ENCODE results near the gene CCR3. TPM values are rescaled to one million over a fixed set of nuclear protein-coding genes. Genes with fewer than 3 reads are reported as not detected.

Gene CCR3
- total RNA-seq, 3 donors from 2014 or later (not counting 1 experiment from before 2014, with no cell fraction given): 1.5 to 36.7 TPM; not detected in 1

DNA sequence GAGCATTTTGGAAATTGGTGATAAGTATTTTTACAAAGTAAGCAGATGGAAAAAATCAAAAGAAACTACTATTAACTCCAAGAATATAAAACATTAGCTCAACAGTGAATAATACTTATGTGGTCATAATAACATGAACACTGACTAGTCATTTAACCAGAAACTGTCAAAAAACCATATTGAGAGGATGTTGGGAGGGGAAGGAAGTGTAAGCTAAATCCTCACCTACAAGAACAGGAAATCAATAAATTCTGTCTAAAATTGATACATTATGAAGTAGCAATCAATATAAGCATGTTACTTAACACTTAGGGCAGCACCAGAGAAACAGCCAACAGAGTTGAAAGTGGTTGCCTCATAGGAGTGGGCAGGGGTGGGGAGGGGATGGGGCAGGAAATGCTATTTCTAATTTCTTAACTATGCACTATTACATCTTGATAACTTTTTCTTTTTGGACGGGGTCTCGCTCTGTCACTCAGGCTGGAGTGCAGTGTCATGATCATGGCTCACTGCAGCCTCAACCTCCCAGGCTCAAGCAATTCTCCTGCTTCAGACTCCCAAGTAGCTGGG lies 41.7 kb downstream of the CCR3 start:
- TF ChIP-seq, protein P1, sequence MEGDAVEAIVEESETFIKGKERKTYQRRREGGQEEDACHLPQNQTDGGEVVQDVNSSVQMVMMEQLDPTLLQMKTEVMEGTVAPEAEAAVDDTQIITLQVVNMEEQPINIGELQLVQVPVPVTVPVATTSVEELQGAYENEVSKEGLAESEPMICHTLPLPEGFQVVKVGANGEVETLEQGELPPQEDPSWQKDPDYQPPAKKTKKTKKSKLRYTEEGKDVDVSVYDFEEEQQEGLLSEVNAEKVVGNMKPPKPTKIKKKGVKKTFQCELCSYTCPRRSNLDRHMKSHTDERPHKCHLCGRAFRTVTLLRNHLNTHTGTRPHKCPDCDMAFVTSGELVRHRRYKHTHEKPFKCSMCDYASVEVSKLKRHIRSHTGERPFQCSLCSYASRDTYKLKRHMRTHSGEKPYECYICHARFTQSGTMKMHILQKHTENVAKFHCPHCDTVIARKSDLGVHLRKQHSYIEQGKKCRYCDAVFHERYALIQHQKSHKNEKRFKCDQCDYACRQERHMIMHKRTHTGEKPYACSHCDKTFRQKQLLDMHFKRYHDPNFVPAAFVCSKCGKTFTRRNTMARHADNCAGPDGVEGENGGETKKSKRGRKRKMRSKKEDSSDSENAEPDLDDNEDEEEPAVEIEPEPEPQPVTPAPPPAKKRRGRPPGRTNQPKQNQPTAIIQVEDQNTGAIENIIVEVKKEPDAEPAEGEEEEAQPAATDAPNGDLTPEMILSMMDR (IDR thresholded peaks at IDR 0.05): no peak
- no peaks in the 10 kb centered on the region for H3K27me3 Mint-ChIP-seq (ENCODE audit: low read depth in 2 of 2)
- Histone ChIP-seq H3K4me3 (ENCODE audit: low read length) (no peak overlapping the region), H3K27ac (ENCODE audit: low read length) (peak overlapping the region; percentile 77), H3K9me3 (ENCODE audit: control insufficient read depth, insufficient read depth, low read length) (no peaks in the 10 kb centered on the region), H3K4me1 (ENCODE audit: control insufficient read depth, insufficient read depth, low read length) (peaks cover 70% of the 10 kb centered on the region), H3K27me3 (ENCODE audit: control insufficient read depth, insufficient read depth, low read length) (no peaks in the 10 kb centered on the region), H3K36me3 (ENCODE audit: control insufficient read depth, insufficient read depth, low read length) (no peaks in the 10 kb centered on the region)
- H3K36me3 Mint-ChIP-seq: no peaks in the 10 kb centered on the region
- ATAC-seq (peak; percentile 28 to 46 (median 43)), DNase-seq (peak in 1 of 2 donors; percentile 38)
- H3K4me1 Mint-ChIP-seq: peaks cover 65 to 76% of the 10 kb centered on the region in 2 donors
- 15% methylated on average over 2 of the region's 2 CpGs for WGBS (ENCODE audit: insufficient coverage)
- intact Hi-C loops (cut with micrococcal nuclease): loop anchor here (2.0 to 10.0 kb wide), 4 partner anchors 15 to 69 kb away; partner anchors contain the start of gene CCR2
- H3K4me3 Mint-ChIP-seq: peak overlapping the region; percentile 78
- no peaks in the 10 kb centered on the region for H3K9me3 Mint-ChIP-seq
- peak overlapping the region; percentile 74 to 87 for H3K27ac Mint-ChIP-seq

DNA sequence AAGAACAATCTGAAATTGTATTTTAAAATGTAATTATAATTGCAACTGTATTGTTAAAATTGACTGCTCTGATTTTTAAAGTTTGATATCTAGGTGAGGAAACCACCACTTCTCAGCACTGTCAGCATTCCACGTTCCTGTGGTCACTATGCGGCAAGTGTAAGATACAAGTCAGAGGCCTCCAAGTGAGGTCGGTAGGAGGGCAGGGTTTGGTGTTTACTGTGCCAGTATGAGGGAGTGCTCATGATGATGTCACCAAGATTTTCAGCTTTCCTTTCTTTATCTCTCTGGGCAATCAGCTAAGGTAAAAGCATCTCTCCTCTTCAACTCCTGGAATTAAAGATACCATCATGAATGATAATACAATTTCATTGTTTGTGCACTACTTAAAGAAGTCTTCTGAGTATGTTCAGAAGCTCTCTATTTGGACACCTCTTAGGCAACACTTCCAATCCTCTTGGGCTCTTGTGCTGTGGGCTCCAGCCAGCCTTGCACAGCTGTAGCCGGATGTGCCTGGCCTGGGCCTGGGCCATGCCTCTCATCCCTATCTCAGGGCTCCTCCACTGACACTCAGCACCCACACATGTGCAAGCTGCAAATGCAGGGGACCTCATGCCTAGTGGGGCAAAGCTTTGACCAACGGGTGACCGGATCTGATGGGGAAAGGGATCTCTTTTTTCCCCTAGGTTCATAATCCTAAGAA lies 42.9 kb downstream of the CCR3 start:
- DNase-seq: peak in 1 of 2 donors; percentile 87
- ATAC-seq: peak; percentile 46 to 75 (median 73)
- Mint-ChIP-seq H3K9me3 (no peaks in the 10 kb centered on the region), H3K36me3 (no peaks in the 10 kb centered on the region), H3K27me3 (ENCODE audit: low read depth in 2 of 2) (no peaks in the 10 kb centered on the region), H3K4me1 (peaks cover 54 to 73% of the 10 kb centered on the region in 2 donors), H3K4me3 (peak overlapping the region; percentile 68), H3K27ac (peak overlapping the region; percentile 74 to 87)
- Histone ChIP-seq H3K4me3 (ENCODE audit: low read length) (no peak overlapping the region), H3K9me3 (ENCODE audit: control insufficient read depth, insufficient read depth, low read length) (no peaks in the 10 kb centered on the region), H3K36me3 (ENCODE audit: control insufficient read depth, insufficient read depth, low read length) (no peaks in the 10 kb centered on the region), H3K27ac (ENCODE audit: low read length) (peak overlapping the region; percentile 77), H3K27me3 (ENCODE audit: control insufficient read depth, insufficient read depth, low read length) (no peaks in the 10 kb centered on the region), H3K4me1 (ENCODE audit: control insufficient read depth, insufficient read depth, low read length) (peaks cover 68% of the 10 kb centered on the region)
- TF ChIP-seq, protein P1 (IDR thresholded peaks at IDR 0.05): no peak
- WGBS (ENCODE audit: insufficient coverage): 65% methylated on average over 5 of the region's 6 CpGs
- intact Hi-C loops (cut with micrococcal nuclease): loop anchor here (2.0 to 10.0 kb wide), 4 partner anchors 16 to 70 kb away; partner anchors contain the start of gene CCR2

- 79% methylated on average over 5 of the region's 5 CpGs for WGBS (ENCODE audit: insufficient coverage)
- H3K27ac ChIP-seq (ENCODE audit: low read length): peak overlapping the region; percentile 77
- H3K36me3 Mint-ChIP-seq: no peaks in the 10 kb centered on the region
- H3K9me3 ChIP-seq (ENCODE audit: control insufficient read depth, insufficient read depth, low read length): no peaks in the 10 kb centered on the region
- H3K4me1 ChIP-seq (ENCODE audit: control insufficient read depth, insufficient read depth, low read length): peaks cover 58% of the 10 kb centered on the region
- H3K27me3 ChIP-seq (ENCODE audit: control insufficient read depth, insufficient read depth, low read length): no peaks in the 10 kb centered on the region
- no peaks in the 10 kb centered on the region for H3K36me3 ChIP-seq (ENCODE audit: control insufficient read depth, insufficient read depth, low read length)
- DNase-seq (no peak), ATAC-seq (no peak)
- peak overlapping the region; percentile 74 to 87 for H3K27ac Mint-ChIP-seq
- H3K4me3 ChIP-seq (ENCODE audit: low read length): no peak overlapping the region
- TF ChIP-seq, protein P1 (IDR thresholded peaks at IDR 0.05): no peak
- peak overlapping the region; percentile 47 for H3K4me3 Mint-ChIP-seq
- H3K9me3 Mint-ChIP-seq: no peaks in the 10 kb centered on the region
- no peaks in the 10 kb centered on the region for H3K27me3 Mint-ChIP-seq (ENCODE audit: low read depth in 2 of 2)
- intact Hi-C loops (cut with micrococcal nuclease): loop anchor here (2.0 to 10.0 kb wide), 3 partner anchors 15 to 71 kb away; no protein-coding TSS in a partner anchor
- peaks cover 47 to 70% of the 10 kb centered on the region in 2 donors for H3K4me1 Mint-ChIP-seq
These were observed 43.8 kb downstream of the CCR3 start for GRCh38 chr3:46285931-46286619.
